ENCODE data around the gene POLR2A. TPM values are rescaled to one million over a fixed set of nuclear protein-coding genes. Genes with fewer than 3 reads are reported as not detected.

POLR2A gene
- total and polyA plus RNA-seq, 2 of the 4 experiments (the other 2 are of a cell fraction), result 54.0 to 56.6 TPM

DNA sequence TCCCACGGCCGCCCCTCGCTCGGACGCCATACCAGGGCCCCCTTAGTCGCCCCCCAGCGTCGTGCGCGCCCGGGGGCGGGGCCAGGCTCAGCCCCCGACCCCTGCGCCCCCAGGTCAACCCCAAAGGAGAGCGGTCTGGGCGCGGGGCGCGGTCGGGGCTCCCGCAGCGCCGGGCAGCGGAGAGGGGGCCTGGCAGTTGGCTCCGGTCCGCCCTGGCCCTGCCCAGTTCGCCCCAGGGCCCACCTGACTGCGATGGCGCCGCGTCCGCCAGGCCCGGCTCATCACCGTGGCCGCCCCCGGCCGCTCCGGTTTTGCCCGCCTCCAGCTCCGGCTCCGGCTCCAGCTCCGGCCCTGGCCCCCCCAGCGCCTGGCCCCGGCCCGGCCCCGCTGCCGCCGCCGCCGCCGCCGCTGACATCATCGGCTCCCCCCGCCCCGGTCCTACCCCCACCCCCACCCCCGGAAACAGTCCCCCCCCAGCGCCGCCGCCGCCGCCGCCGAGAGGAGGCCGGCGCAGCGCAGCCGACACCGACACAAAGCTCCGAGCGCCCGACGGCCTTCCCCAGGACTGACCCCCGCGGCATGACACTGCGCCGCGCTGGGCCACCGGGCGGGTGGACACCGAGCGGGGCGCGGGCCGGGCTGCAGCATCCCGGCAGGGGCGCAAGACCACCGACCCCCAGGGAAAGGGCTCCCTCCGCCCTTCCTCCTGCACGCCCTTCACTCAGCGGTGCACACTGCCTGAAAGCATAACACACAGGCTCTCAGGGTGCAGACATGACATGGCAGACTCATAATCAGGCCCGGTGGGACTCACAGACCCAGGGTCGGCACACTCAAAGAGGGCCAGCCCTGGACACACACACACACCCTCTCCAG is 4.7 kb upstream of the POLR2A start, which contains the start of gene ZBTB4:
ZBTB4 (minus strand) TSS at position 419 of the 876 bp plus-strand sequence. CDS start 12,830 bp downstream, outside the sequence.
- peak within 1 kb of the TSS; percentile 88 for H4K5ac ChIP-seq (ENCODE audit: low read depth, low read length)
- peak; percentile 6 for ATAC-seq (ENCODE audit: low read depth)
- H3K14ac ChIP-seq (replicated peaks; ENCODE audit: low read depth, low read length), result peak within 1 kb of the TSS; percentile 79
- peak within 1 kb of the TSS; percentile 71 for H2BK120ac ChIP-seq (ENCODE audit: low read depth, low read length)
- H3K56ac ChIP-seq (ENCODE audit: extremely low read depth, insufficient read depth, low read length), result peak within 1 kb of the TSS; percentile 85
- peak within 1 kb of the TSS; percentile 31; the same call in 2 of the 3 replicates for H2BK15ac ChIP-seq (ENCODE audit: low read depth, low read length)
- dilution Hi-C loops (cut with HindIII; ENCODE audit: low sequenced_read_pairs, unreplicated experiment), result no loop called here
- peak within 1 kb of the TSS; percentile 76 for H3K4me3 ChIP-seq (ENCODE audit: insufficient read depth, low read depth, low read length)
- no peaks in the 10 kb centered on the region for H3K9me3 ChIP-seq (ENCODE audit: control insufficient read depth, insufficient read depth, low read length)
- H3K9me1 ChIP-seq (ENCODE audit: insufficient read depth, low read length), result peaks cover 21% of the 10 kb centered on the region
- H3K36me3 ChIP-seq (ENCODE audit: control insufficient read depth, insufficient read depth, low read length), result peaks cover 5% of the 10 kb centered on the region; the same call in 1 of the 2 replicates
- H3K4me2 ChIP-seq (ENCODE audit: low read depth, low read length), result peak within 1 kb of the TSS; percentile 85
- H4K91ac ChIP-seq (ENCODE audit: insufficient read depth, low read depth, low read length), result peak within 1 kb of the TSS; percentile 94
- peaks cover 44% of the 10 kb centered on the region for H4K20me1 ChIP-seq (ENCODE audit: insufficient read depth, low read length)
- H2BK5ac ChIP-seq (ENCODE audit: low read depth, low read length, poor library complexity, severe bottlenecking), result peak within 1 kb of the TSS; percentile 90
- BruUV-seq (replicated peaks), result no TSS peak
- H3K23ac ChIP-seq (ENCODE audit: low read depth, low read length), result peak within 1 kb of the TSS; percentile 83
- 0% methylated on average over 27 of the region's 92 CpGs; no CpG with 5 or more reads in 1 of the 2 experiments for WGBS, 2 experiments (ENCODE audit: extremely low coverage in 2 of 2, insufficient read length in 1 of 2)
- in situ Hi-C loops (cut with MboI; ENCODE audit: low sequenced_read_pairs), result no loop called here
- H3K4ac ChIP-seq (ENCODE audit: low read depth, low read length), result peak within 1 kb of the TSS; percentile 97
- H2AK9ac ChIP-seq (replicated peaks; ENCODE audit: low read depth, low read length, poor library complexity), result peak within 1 kb of the TSS; percentile 98
- H2AFZ ChIP-seq (replicated peaks; ENCODE audit: low read length, poor library complexity), result peak within 1 kb of the TSS; percentile 91
- peak within 1 kb of the TSS; percentile 94 for H3K9ac ChIP-seq (ENCODE audit: low read depth, low read length)
- intact Hi-C loops (cut with micrococcal nuclease), result loop anchor here (2.0 to 5.0 kb wide), 2 partner anchors 129 to 208 kb away; partner anchors contain the start of genes TP53 and WRAP53
- no peaks in the 10 kb centered on the region for H3K27me3 ChIP-seq (ENCODE audit: control insufficient read depth, insufficient read depth, low read length)
- peak within 1 kb of the TSS; percentile 85 for H2AK5ac ChIP-seq (ENCODE audit: low read depth, low read length)
- H3K4me1 ChIP-seq (ENCODE audit: control insufficient read depth, insufficient read depth, low read length), result peaks cover 26% of the 10 kb centered on the region
- DNase-seq, result peak; percentile 21
- ChIA-PET POLR2A (ENCODE audit: unreplicated experiment) (interaction anchor here (0.5 to 0.7 kb wide), 3 partner anchors 25 to 1000 kb away, joined by 3 to 4 read pairs (median 4); no protein-coding TSS in a partner anchor), CTCF (no interaction called here)
- H3K27ac ChIP-seq (ENCODE audit: insufficient read depth, low read length), result peak within 1 kb of the TSS; percentile 91
- peak within 1 kb of the TSS; percentile 48; the same call in 1 of the 2 replicates for H2BK20ac ChIP-seq (ENCODE audit: low read depth, low read length)
- peak within 1 kb of the TSS; percentile 83 for H3K18ac ChIP-seq (ENCODE audit: low read depth, low read length)
- peak within 1 kb of the TSS; percentile 60 to 97 for H4K8ac ChIP-seq (ENCODE audit: low read depth in 2 of 2, low read length in 2 of 2)
- peaks cover 5 to 65% of the 10 kb centered on the region in 2 experiments; a peak in 3 of 4 replicates for H3K79me1 ChIP-seq (ENCODE audit: low read depth in 1 of 2, low read length in 2 of 2)
- no peak for TF ChIP-seq NFE2L2 (IDR thresholded peaks at IDR 0.05; ENCODE audit: low read depth, low read length)
- peak; percentile 33; the same call in 1 of the 2 replicates for TF ChIP-seq MXI1 (IDR thresholded peaks at IDR 0.05; ENCODE audit: borderline replicate concordance, low read depth, low read length)
- TF ChIP-seq RFX5 (IDR thresholded peaks at IDR 0.05; ENCODE audit: low read depth, low read length), result no peak
- no peak for TF ChIP-seq SMC3 (IDR thresholded peaks at IDR 0.05; ENCODE audit: low read depth, low read length)
- TF ChIP-seq CEBPB (IDR thresholded peaks at IDR 0.05; ENCODE audit: low read depth, low read length), result no peak
- TF ChIP-seq ELK1 (IDR thresholded peaks at IDR 0.05; ENCODE audit: borderline replicate concordance, low read depth, low read length), result no peak
- TF ChIP-seq RAD21 (IDR thresholded peaks at IDR 0.05; ENCODE audit: low read length), result 0 out of 2 replicates have a peak, but pooled peaks have one; percentile 0
- TF ChIP-seq CTCF (conservative IDR thresholded peaks at IDR 0.05; ENCODE audit: low read depth, low read length), result no peak
- no peak for TF ChIP-seq FOS (IDR thresholded peaks at IDR 0.05; ENCODE audit: low read depth, low read length)
- TF ChIP-seq MAFK (IDR thresholded peaks at IDR 0.05; ENCODE audit: low read depth, low read length), result no peak
- TF ChIP-seq BHLHE40 (IDR thresholded peaks at IDR 0.05; ENCODE audit: low read depth, low read length), result no peak
- TF ChIP-seq USF2 (IDR thresholded peaks at IDR 0.05; ENCODE audit: low read depth, low read length), result no peak; the same call in 1 of the 2 replicates
